Erythroblast (primary cell): ENCODE measurements around the gene PCBP3.

Experiments
- GATA1 ChIP-seq: IDR thresholded peaks from 2 replicates; pipeline ENCODE4 v1.6.1; 2011; ENCODE audit warnings: low read depth, mild to moderate bottlenecking, control low read depth, low read length, moderate library complexity
- POLR2A ChIP-seq: IDR thresholded peaks from 2 replicates; pipeline ENCODE4 v1.6.1; 2011; ENCODE audit warnings: mild to moderate bottlenecking, low read length

DNA sequence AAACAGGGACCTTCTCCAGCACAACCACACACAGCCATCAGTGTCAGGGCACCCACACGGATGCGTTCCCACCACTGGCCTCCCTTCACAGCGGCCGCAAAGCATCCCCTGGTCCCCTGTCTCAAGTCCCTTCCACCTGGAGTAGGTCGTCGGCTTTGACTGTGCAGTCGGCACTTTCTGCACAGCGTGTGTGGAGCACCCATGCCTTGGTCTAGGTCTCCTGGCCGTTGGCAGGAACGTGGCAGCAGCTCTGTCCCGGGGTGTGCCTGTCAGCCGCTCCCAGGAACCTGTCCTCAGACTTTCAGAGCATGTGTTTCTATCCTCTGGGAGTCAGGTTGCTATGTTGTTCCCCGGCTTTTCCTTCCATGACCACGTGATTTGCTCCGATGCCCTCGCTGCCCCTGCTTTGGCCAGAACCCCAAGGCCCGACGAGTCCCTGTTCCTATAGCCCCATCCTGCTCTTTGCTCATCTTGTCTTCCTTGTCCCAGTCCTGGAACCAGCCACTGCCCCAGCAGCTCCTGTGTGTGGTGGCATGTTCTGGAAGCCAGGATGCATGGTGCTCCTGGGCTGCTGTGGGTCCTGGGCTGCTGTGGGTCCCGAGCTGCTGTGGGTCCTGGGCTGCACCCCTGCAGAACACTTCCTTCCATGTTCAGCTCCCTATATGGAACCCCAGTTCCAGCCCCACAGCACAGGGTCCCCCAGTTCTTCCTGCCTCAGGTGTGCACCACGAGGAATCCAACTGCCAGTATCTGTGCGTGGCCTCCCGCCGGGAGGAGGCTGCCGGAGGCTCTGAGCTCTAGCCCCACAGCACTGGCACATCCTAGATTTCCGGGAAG, 253.9 kb downstream of the PCBP3 start:
- TF ChIP-seq POLR2A (no peak), GATA1 (no peak)
